H1 (cell line): Measurements from ENCODE around the gene NCOA1. TPM values are rescaled to one million over a fixed set of nuclear protein-coding genes. Genes with fewer than 3 reads are reported as not detected.

Experiments used
- BRCA1 ChIP-seq: IDR thresholded peaks from 2 replicates; pipeline ENCODE4 v1.6.1; 2012; ENCODE audit warnings: low read depth, low read length, improper control_type of control experiment
- CHD7 ChIP-seq: fragments of 300-600 bp; sonication (generic); IDR thresholded peaks from 2 replicates; pipeline ENCODE4 v1.7.1; 2012; ENCODE audit warnings: low read length, moderate library complexity, mild to moderate bottlenecking, inconsistent platforms; ENCODE audit not compliant: insufficient replicate concordance
- PHF8 ChIP-seq: fragments of 200-600 bp; sonication (generic); conservative IDR thresholded peaks from 2 replicates; pipeline ENCODE4 v1.7.1; 2012; ENCODE audit warnings: low read depth, mild to moderate bottlenecking, inconsistent platforms, low read length, moderate library complexity
- POU5F1 ChIP-seq: IDR thresholded peaks from 2 replicates; pipeline ENCODE4 v1.6.1; 2011; ENCODE audit warnings: low read depth, mild to moderate bottlenecking, low read length, moderate library complexity
- RFX5 ChIP-seq: IDR thresholded peaks from 2 replicates; pipeline ENCODE4 v1.6.1; 2011; ENCODE audit warnings: low read depth, low read length, improper control_type of control experiment, borderline replicate concordance
- SP2 ChIP-seq: IDR thresholded peaks from 2 replicates; pipeline ENCODE4 v1.6.1; 2012; ENCODE audit warnings: mild to moderate bottlenecking, low read length, inconsistent platforms
- SP4 ChIP-seq: IDR thresholded peaks from 2 replicates; pipeline ENCODE4 v1.6.1; 2012; ENCODE audit warnings: low read length, inconsistent platforms
- polyA plus RNA-seq, 7 experiments: library from polyadenylated mRNA; depleted of rRNA in 3 of 7; stranded (reverse) in 5 of 7; unstranded in 2 of 7; fragments of >200 nt in 5 of 7; fragments of 200-250 nt in 2 of 7; gene quantifications; 1 replicate in 5 of 7; 2 replicates in 1 of 7; 4 replicates in 1 of 7; pipeline versions ENCODE4 v1.2.1 to v1.2.3, GENCODE V29; 2011 to 2013; ENCODE audit warnings: missing spikeins in 2 of 7, mixed read lengths in 2 of 7
- total RNA-seq: library from RNA; stranded (reverse); fragmentation: NEBNext Ultra II Directional; extraction: Animal tissue kit (Norgen Biotek cat#: 25700); gene quantifications from 2 replicates; pipeline ENCODE4 v1.2.1, GENCODE V29; 2021
- TF ChIP-seq, protein P1 (sequence below): IDR thresholded peaks from 2 replicates; pipeline ENCODE4 v1.6.1; 2011; ENCODE audit warnings: low read length, improper control_type of control experiment

Gene NCOA1
- total and polyA plus RNA-seq, 2 of the 8 experiments (the other 6 are each of a cell fraction or from before 2014, with no cell fraction given): 12.8 to 17.9 TPM

DNA sequence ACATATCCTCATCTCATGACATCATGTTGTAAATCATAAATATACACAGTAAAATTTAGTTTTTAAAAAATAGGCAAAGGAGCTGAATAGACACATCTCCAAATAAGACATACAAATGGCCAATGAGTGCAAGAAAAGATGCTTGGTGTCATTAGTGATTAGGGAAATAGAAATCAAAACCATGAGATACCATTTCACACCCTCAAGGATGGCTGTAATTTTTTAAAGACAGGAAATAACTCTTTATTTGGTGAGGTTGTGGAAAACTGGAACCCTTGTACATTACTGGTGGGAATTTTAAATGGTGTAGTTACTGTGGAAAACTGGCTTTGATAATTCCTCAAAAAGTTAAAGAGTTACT is 160.6 kb downstream of the NCOA1 start (continued):
- no peak for TF ChIP-seq PHF8
- no peak for TF ChIP-seq BRCA1
- no peak for TF ChIP-seq POU5F1
- TF ChIP-seq, protein P1, sequence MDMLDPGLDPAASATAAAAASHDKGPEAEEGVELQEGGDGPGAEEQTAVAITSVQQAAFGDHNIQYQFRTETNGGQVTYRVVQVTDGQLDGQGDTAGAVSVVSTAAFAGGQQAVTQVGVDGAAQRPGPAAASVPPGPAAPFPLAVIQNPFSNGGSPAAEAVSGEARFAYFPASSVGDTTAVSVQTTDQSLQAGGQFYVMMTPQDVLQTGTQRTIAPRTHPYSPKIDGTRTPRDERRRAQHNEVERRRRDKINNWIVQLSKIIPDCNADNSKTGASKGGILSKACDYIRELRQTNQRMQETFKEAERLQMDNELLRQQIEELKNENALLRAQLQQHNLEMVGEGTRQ: no peak
- TF ChIP-seq SP2: no peak
- TF ChIP-seq CHD7: no peak
- no peak for TF ChIP-seq SP4
- no peak for TF ChIP-seq RFX5
- TF ChIP-seq, all 59 proteins: peak for 0
